Activated gamma-delta T cell (primary cell): ENCODE results near the gene FKBP14.
"Not testable (repeated sequence)": the region's sequence is repeated elsewhere in the genome, so short reads cannot be mapped to it uniquely, and the experiment has no call there.

Experiments used
- DNase-seq: peaks from one replicate; lab custom pipeline; 2025; lab: John Stamatoyannopoulos, UW
- total RNA-seq, 2 donors: gene quantifications; one replicate each; lab custom pipeline; 2026; lab: John Stamatoyannopoulos, UW

The FKBP14 gene
- 13.6 to 14.0 reads per million in 2 donors for total RNA-seq

GRCh38 chr7:30026229-30027064 lies at the start of gene FKBP14:
FKBP14 (minus strand) TSS chr7:30026702; CDS start chr7:30026508, 194 bp downstream.
- peak; percentile 51 for DNase-seq

GRCh38 chr7:30074422-30075030 lies 48.0 kb upstream of the FKBP14 start:
- DNase-seq, result no peak

- DNase-seq, result no peak
Measured at GRCh38 chr7:30072735-30073134, 46.2 kb upstream of the FKBP14 start.

GRCh38 chr7:30070052-30070451 lies 43.5 kb upstream of the FKBP14 start:
- DNase-seq, result no peak

- DNase-seq, result no peak
Measured at GRCh38 chr7:30069096-30069867, 42.8 kb upstream of the FKBP14 start.

- no peak for DNase-seq
Measured at GRCh38 chr7:30068117-30068516, 41.6 kb upstream of the FKBP14 start.

GRCh38 chr7:30066687-30067086 lies 40.2 kb upstream of the FKBP14 start:
- DNase-seq, result no peak

GRCh38 chr7:30065746-30066145 lies 39.2 kb upstream of the FKBP14 start:
- no peak for DNase-seq

GRCh38 chr7:30062587-30062986 lies 36.1 kb upstream of the FKBP14 start:
- no peak for DNase-seq

- DNase-seq, result not testable (repeated sequence)
Measured at GRCh38 chr7:30061786-30062185, 35.3 kb upstream of the FKBP14 start.

GRCh38 chr7:30057741-30058140 lies 31.2 kb upstream of the FKBP14 start:
- DNase-seq, result no peak

GRCh38 chr7:30053068-30053467 lies 26.6 kb upstream of the FKBP14 start:
- no peak for DNase-seq

GRCh38 chr7:30049173-30049572 lies 22.7 kb upstream of the FKBP14 start:
- DNase-seq, result no peak

GRCh38 chr7:30048582-30048981 lies 22.1 kb upstream of the FKBP14 start:
- DNase-seq, result no peak

- no peak for DNase-seq
Measured at GRCh38 chr7:30047124-30047523, 20.6 kb upstream of the FKBP14 start.

- no peak for DNase-seq
Measured at GRCh38 chr7:30046127-30046770, 19.7 kb upstream of the FKBP14 start.

GRCh38 chr7:30041526-30042269 lies 15.2 kb upstream of the FKBP14 start:
- DNase-seq, result no peak

GRCh38 chr7:30040938-30041337 lies 14.4 kb upstream of the FKBP14 start:
- no peak for DNase-seq

- DNase-seq, result no peak
Measured at GRCh38 chr7:30038196-30038980, 11.9 kb upstream of the FKBP14 start.

GRCh38 chr7:30036220-30036619 lies 9.7 kb upstream of the FKBP14 start:
- DNase-seq, result no peak

- DNase-seq, result no peak
Measured at GRCh38 chr7:30034501-30034900, 8.0 kb upstream of the FKBP14 start.
